Cerebellar nuclear complex (tissue), 1 donor: ENCODE results near the gene IFNK.
A peak's percentile ranks its signal among the peaks of the same experiment; 100 is the strongest.

Source experiments
- DNase-seq, 2 experiments: peaks; one replicate each; lab custom pipeline; 2025; lab: John Stamatoyannopoulos, UW

Gene IFNK

GRCh38 chr9:27511771-27512170 lies 12.3 kb upstream of the IFNK start:
- no peak for DNase-seq

DNA sequence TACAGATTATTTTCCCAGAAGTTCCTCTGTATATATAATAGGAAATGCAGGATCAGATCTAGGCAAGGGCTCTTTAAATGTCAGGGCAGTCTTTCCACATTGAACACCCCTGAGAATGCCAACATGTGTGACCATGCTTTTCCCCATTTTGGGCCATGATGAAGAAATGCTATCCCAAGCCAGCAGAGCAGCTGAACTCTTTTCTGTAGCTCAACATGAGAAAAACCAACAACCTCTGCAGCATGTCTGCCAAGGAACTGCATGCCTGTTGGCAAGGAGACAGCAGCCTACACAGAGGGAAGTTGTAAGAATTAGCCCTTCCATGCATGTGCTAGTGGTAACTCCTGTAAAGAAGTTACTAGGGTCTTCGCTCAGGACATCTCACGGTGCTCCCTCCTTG lies 9.5 kb upstream of the IFNK start:
- no peak for DNase-seq

DNA sequence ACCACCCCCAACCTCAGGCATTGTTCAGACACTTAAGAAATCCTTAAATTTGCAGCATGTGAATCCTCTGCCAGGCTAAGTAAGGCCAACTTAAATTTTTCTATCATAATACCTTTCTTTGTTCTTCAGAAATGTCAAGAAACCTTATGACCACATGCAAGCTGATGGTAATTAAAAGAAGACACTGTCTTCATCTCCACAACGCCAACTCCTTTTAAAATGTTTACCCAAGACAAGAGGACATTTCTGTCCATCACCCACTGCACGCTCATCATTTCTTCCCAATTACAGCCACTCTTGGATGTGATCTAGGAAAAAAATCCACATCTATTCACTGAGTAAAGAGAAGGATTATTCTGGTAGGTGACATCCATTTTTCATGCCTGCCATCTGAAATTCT lies 6.1 kb upstream of the IFNK start:
- no peak for DNase-seq

DNA sequence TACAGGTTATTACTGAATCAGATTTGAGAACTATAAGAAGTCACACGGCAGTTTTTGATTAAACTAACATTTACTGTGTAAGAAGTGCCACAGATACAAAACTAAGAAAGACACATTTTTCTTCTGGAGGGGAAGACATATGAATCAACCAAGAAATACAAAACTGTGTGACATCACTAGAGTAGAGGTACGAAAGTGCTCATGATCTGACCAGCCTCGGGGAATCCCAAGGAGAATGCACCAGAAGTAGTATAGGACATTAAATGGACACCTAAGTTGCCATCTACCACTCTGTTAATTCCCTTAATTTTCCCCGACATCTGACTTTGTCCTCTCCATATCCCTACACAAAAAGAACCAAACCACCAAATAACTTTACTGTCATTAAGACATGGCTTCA lies 5.3 kb upstream of the IFNK start:
- no peak for DNase-seq

- no peak for DNase-seq
Measured at GRCh38 chr9:27519466-27520465, 4.3 kb upstream of the IFNK start.

- DNase-seq: no peak
Measured at GRCh38 chr9:27520986-27521385, 3.1 kb upstream of the IFNK start.

DNA sequence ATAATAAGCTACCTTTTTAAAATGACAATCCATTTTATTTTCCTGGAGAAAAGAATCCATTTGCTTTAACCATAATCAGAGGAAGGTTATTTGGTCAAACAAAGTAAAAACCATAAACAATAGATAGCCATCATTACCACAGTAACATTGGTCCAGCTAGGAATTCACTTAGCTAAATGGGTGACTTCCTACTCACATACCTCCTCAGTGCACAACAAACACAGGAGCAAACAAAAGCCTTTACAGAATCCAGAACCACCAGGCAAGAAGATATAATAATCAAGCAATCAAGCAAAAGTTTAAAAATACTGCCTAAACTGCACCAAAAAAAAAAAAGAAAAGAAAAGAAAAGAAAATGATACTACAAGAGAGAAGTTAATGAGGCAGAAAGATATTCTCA lies 949 bp upstream of the IFNK start:
- DNase-seq: no peak

GRCh38 chr9:27527702-27528075 lies 3.6 kb downstream of the IFNK start:
- DNase-seq: no peak

DNA sequence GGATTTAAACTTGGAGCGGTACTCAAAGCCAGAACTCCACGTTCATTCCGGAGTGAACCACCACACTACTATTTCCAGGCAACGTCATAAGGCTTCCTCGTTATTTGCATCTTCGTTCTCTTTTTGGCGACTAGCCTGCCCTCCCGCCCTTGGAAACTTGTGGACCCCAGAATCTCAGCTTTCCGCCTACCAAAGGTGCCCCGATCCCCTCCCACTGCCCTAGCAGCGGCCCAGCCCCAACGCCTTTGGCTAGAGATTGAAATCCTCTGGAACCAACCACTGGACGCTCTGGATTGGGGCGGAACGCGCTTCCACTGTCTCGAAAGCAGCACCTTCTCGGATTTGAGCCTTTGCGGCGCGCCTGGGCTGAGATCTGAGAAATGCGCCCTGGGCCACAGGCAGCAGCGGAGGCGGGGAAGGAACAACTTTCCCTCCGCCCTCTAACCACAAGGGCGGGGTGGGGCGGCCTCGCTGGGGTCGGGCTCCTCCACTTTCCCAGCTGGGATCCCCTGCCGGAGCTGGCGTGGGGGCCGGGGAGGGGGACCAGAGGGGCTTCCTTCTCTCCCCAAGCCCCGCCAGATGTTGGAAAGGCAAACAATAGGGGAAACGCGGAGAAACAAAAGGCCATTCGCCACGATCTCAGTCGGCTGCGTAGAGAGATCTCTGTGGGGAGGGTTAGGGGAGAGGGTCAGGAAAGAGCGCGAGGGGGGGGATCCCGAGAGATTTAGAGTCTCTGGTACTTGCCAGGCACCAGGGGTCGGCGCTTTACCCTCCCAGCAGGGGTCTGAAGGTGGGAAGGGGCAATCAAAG lies 4.2 kb downstream of the IFNK start:
- no peak for DNase-seq

DNA sequence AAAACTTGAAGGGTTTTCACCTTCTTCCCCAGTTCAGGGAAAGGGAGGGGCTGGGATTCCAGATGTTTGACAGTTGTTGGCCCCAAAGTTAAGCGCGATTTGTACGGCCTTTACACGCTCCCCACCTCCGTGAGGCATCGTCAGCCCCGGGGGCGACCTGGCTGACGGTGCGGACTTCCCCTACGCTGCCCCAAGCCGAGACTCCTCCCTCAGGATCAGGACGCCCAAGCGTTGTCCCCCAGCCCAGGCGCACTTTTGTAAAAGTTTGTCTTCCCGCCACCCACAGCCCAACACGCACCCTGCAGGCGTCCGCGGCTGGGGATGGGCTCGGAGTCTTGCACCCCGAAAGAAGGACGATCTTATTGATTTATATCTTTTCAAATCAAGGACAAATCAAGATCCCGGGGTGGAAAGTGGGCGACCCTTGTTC lies 4.8 kb downstream of the IFNK start:
- DNase-seq: no peak

GRCh38 chr9:27529316-27530278 lies 5.5 kb downstream of the IFNK start, which contains the start of gene MOB3B:
Gene MOB3B, minus strand, starts transcription at chr9:27529814. Its CDS starts 74,264 bp downstream, at chr9:27455550.
- peak in 1 of 2 experiments; percentile 68 for DNase-seq

DNA sequence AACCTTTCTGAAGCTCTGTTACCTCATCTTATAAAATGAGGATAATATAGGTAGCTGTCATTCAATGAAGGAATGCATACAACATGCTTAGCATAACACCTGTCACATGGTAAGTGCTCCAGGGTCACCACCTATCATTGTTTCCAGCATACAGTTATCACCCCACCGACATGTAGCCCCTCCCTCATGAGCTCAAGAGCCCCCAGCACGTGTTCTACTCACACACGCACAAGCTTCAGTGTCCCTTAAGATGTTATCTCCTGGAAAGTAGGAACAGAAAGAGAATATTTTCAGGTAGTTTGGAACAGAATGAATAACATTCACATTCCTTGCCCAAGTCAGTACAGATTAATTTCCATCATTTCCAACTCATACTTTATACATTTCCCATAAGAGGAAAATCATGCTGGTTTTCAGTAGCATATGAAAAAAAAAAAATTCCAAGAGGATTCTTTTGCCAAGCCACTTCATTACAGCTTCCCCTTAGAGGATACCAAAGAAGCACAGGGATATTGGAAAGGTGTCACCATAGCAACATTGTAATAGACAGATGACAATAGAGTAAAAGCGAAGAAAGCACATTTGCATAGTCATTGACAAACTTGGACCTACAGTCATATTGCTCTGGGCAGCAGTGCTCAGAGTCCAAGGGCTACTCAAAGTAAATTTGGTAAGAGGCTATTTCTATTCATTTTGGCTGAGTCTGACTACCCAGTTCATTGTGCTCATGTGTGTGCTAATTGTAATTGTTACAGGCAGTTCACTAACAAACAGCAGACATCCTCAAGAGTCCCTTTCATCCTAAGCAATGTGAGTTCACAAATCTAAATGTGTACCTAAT lies 7.0 kb downstream of the IFNK start:
- DNase-seq: no peak

DNA sequence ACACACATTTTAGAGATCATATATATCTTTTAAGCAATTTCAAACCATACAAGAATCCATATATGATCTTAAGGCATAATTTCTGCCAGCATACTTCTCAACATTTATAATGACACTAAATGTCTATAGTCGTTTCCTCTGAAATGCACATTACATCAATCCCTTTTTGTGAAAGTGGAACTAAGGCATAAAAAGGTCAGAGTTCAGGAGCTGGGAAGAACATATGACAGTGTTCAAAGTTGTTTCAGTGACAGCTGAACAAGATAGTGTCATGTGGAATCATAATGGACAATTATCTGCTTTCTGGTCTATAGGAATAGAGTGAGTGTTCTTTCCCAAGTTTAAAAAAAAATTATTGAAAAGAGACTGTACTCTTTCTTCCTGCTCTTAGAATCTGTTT lies 8.0 kb downstream of the IFNK start:
- no peak for DNase-seq

DNA sequence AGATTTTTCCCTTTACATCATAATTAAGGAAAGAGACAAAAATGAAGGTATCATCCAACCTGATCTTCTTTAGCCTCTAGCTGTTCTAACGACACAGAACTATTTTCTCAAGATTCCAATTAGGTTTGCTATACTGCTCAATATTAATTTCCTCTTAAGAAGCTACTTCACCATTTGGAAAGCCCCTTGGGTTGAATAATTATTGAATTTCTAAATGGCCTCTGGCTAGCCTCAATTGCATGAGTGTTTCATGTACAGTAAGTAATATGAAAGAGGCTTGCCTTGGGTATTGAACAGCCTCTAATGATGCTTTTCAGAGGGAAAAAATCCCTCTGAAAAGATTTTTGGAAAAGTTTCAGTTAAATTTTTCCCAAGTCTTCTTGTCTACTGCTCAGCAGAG lies 9.2 kb downstream of the IFNK start:
- no peak for DNase-seq

GRCh38 chr9:27534131-27534530 lies 10.0 kb downstream of the IFNK start:
- no peak for DNase-seq

DNA sequence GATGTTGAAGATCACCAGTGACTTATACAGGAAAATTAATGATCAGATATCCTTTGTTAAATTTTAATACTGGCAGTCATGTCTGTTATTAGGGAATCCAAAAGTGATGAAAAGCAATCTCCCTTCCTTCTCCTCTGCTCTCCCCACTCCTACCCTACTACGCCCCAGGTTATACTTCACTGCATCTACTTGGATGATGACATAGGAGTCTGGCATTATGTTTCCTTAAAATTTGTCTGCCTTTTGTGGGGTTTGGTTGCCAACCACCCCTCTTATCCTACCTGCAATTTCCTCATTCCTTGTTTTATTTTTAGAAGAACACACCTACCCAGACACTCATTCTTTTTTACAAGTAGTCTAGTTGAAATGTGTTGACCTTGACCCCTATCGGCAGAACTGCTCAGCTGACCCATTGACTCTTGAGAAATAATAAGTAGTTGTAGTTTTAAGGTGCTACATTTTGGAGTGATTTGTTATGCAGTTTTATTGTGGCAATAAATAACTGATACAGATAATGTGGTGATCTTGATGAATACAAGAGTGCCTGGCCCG lies 10.6 kb downstream of the IFNK start:
- DNase-seq: no peak

- no peak for DNase-seq
Measured at GRCh38 chr9:27535701-27536118, 11.6 kb downstream of the IFNK start.

- no peak for DNase-seq
Measured at GRCh38 chr9:27536168-27536567, 12.1 kb downstream of the IFNK start.

GRCh38 chr9:27537027-27537435 lies 12.9 kb downstream of the IFNK start:
- no peak for DNase-seq

GRCh38 chr9:27537756-27538155 lies 13.7 kb downstream of the IFNK start:
- no peak for DNase-seq
